GM04503 (cell line): Measurements from ENCODE around the gene MYT1.

ENCODE experiments used
- DNase-seq: peaks from one replicate; pipeline ENCODE4 v3.0.0-alpha.2; 2012; ENCODE audit warnings: low read depth

Gene MYT1

DNA sequence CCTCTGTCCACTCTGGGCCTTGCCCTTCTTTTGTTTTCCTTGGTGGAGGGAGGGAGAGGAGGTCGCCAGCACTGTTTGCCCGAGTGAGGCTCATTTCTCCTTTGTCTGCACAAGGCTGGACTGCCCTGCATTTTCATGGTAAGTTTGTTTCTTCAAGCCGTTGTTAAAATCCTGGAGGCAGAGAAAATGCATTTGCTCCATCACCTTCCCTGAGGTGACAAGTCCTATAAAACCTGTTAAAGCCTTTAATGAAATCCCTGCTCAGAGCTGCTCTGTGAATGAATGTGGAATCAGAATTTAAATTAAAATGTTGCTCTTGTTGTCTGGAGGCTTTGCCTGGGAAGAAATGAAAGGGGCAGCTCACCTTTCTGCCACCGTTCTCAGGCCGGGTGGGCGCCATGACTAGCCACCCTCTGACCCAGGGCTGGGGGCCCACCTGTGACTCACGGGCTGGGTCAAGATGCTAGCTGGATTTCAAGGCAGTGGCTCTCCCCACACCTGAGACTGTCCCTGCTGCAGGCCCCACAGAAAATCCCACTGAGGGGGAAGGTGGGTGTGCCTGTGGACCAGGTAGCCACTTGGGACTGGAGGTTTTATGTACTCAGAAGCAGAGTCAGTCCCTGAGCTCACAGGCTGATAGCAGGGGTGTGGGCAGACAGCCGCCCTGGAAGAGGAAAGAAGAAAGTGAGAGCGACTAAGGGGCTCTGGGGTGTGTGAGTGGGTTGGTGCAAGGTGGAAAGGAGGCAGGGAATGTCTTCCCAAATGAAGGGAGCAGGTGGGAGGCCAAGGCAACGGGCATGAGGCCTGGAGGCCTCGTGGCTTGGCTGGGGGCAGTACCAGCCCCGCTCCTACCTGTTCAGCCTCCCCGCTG is 24.0 kb upstream of the MYT1 start:
- DNase-seq, result no peak

DNA sequence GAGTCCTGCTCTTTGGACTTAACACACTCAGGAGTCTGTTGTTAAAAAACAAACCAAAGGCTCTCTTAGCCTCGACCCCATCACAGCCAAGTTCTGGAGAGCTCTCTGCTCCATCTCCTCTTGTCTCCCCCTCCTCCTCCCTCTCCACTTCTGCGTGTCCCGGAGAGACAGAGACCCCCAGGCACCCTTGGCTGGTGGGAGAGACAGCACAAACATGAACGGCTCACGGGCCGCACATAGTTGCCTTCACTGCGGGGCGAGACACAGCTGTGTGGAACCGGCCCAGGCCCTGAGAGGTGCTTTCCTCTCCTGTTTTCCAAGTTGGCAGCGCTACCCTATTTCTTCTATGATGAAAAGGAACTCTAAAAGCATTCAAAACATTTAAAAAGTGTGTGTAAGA is 23.3 kb upstream of the MYT1 start:
- no peak for DNase-seq

GRCh38 chr20:64142590-64142989 is 21.7 kb upstream of the MYT1 start:
- no peak for DNase-seq

GRCh38 chr20:64143018-64143801 is 21.0 kb upstream of the MYT1 start:
- DNase-seq, result no peak

GRCh38 chr20:64144144-64144912 is 19.9 kb upstream of the MYT1 start:
- no peak for DNase-seq

DNA sequence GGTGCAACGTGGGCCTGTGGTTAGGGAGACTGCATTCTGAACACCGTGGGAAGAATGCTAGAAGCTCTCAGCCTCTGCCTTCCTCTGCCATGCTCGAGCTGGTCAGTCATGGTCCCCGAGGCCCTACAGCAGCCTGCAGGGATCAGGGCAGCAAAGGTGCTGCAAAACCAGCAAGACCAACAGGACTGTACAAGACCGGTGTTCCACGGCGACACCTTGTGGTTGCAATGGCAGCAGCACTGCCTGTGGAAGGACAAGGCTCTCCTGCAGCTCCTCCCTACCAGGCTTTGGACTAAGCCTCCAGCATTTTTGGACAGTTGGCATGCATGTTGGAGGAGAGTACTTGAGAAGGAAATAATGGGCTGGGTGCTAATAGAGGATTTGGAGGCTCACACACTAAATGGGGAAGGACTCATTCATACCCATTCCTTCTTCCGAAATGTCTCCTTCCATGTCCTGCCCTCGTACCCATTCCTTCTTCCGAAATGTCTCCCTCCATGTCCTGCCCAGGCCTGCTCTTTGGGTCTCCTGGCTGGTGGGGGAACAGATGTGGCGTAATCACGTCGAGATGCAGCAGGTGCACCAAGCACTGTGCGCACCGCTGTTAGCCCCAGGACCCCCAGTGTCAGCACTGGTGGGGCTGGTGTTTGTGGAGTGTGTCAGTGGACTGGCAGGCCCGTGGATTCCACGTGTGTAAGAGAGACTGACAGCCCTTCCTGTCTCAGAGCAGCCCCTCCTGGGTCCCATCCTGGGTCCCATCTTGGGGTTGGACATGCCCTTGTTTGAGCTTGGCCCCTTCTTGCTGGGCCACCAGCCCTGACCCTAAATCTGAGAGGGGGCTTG is 18.6 kb upstream of the MYT1 start:
- DNase-seq, result no peak

GRCh38 chr20:64146301-64146935 is 17.8 kb upstream of the MYT1 start:
- DNase-seq, result no peak

GRCh38 chr20:64146936-64147477 is 17.2 kb upstream of the MYT1 start:
- DNase-seq, result no peak

- no peak for DNase-seq
Observed at GRCh38 chr20:64148581-64148980, 15.7 kb upstream of the MYT1 start.

DNA sequence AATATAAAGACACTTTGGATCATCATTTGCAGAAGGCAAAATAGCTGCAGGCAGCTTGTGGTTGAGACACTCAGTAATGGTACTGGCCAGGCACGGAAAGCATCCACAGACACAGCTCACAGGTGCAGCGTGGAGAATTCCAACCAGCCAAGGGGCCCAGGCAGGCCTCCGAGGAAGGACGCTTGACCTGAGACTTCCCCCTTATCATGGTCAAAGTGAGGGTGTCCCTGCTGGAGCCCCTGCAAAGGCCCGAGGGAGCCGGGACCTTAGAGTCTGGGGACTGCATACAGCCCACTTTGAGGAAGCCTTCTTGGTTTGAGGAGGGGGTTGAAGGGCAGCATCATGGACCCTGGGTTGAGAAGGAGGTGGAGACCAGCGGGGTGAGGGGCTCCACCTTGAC is 15.1 kb upstream of the MYT1 start:
- no peak for DNase-seq

DNA sequence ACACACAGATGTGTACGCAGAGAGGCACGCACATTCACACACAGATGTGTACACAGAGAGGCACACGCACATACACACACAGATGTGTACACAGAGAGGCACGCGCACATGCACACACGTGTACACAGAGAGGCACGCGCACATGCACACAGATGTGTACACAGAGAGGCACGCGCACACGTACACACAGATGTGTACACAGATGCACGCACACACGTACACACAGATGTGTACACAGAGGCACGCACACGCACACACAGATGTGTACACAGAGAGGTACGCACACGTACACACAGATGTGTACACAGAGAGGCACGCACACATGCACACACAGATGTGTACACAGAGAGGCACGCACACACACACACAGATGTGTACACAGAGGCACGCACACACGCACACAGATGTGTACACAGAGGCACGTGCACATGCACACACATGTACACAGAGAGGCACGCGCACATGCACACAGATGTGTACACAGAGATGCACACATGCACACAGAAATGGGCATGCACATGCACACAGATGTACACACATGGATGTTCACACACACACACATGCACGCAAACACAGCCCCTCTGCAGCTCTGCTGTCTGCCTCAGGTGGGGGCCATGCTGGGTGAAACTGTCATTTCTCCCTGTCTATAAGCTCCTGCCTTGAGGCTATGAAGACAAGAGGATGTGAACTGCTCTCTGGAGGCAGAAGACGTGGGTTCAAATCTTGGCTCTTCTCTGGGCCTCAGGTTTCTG is 14.3 kb upstream of the MYT1 start:
- DNase-seq, result no peak

GRCh38 chr20:64150756-64151632 is 13.3 kb upstream of the MYT1 start:
- no peak for DNase-seq

GRCh38 chr20:64151633-64152530 is 12.4 kb upstream of the MYT1 start:
- DNase-seq, result no peak

DNA sequence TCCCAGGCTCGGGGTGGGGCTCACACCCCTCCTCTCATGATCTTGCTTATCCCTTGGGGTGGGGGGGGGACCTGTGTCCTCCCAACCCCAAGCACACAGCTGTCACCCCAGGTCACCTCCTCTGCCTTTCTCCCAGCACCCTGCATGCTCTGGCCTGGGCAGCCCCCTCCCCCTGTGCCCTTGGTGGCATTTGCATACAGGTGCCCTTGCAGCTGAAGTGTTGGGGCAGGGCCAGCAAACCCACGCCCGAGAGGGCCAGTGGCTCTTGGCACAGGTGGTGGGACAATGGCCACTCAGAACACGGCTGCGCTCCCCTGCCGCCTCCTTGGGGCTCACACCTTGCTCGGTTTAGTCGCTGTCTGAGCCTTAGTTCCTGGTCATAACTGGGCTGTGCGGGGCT is 11.3 kb upstream of the MYT1 start:
- no peak for DNase-seq

DNA sequence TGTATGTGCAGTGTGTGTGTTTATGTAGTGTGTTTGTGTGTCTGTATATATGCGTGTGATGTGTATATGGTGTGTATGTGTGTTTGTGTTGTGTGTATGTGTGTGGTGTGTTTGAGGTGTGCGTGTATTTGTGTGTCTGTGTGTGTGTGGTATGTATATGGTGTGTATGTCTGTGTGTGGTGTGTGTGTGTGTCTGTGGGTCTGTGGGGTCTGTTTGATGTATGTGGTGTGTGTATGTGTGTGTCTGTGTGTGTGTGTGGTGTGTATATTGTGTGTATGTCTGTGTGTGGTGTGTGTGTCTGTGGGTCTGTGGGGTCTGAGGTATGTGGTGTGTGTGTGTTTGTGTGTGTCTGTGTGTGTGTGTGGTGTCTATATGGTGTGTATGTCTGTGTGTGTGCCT is 10.8 kb upstream of the MYT1 start:
- DNase-seq, result no peak

DNA sequence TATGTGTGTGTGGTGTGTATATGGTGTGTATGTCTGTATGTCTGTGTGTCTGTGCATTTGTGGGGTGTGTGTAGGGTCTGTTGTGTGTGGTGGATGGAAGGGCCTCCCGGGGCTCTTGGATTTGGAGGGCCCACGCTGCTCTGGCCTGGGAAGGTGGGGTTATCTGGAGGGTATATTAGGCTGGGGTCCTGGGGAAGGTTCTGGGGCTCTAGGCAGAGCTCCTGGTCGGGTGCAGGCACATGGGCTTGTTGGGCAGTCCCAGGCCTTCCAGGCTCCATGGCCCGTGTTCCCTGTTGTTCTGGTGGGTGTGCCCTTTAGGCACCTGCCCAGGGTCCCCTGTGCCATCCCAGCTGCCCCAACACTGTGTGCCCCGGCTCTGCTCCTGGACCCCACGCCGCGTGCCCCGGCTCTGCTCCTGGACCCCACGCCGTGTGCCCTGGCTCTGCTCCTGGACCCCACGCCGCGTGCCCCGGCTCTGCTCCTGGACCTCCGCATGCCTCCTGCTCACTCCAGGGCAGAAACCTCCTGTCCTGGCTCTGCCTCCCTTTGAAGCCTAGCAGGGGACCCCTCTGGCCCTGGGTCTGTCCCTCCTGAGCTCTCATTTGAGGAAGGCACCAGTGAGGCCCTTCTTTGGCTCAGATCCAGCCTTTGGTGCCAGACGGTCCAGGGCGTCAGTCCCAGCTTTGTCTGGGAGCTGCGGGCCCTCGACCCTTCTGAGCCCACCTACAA is 10.2 kb upstream of the MYT1 start:
- DNase-seq, result no peak

DNA sequence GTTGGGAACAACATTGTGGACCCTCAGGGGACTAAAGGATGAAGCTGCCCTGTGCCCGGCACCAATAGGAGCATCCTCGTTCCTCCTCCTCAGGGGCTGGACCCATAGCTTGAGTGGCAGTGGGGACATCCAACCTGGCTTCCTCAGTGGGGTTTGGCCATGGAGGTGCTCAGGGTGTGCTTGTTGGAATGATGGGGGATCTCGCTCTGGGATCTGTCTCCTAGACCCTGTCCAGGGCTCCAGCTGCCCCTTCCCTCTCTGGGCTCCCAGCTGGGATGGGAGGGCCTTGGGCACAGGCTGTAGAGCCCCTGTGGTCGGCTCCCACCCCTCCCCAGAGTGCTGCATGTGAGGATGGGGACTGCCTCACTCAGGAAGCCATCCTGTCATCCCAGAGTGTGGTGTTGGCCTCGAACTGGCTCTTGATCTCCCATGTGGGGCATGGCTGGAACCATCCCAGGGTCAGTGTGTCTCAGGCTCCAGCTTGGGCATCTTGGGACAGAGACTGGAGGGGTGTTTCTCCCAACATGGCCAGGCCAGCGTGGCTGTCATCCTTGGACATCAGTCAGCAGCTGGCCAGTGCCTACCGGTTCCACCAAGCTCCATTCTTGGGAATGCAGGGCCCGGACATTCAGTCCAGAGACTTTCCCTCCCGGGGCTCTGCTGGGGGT is 9.5 kb upstream of the MYT1 start:
- DNase-seq, result no peak
